Measurements from ENCODE around the gene POU6F1.

GRCh38 chr12:51181558-51181957 lies 36.3 kb downstream of the POU6F1 start:
- TF ChIP-seq, protein P1, sequence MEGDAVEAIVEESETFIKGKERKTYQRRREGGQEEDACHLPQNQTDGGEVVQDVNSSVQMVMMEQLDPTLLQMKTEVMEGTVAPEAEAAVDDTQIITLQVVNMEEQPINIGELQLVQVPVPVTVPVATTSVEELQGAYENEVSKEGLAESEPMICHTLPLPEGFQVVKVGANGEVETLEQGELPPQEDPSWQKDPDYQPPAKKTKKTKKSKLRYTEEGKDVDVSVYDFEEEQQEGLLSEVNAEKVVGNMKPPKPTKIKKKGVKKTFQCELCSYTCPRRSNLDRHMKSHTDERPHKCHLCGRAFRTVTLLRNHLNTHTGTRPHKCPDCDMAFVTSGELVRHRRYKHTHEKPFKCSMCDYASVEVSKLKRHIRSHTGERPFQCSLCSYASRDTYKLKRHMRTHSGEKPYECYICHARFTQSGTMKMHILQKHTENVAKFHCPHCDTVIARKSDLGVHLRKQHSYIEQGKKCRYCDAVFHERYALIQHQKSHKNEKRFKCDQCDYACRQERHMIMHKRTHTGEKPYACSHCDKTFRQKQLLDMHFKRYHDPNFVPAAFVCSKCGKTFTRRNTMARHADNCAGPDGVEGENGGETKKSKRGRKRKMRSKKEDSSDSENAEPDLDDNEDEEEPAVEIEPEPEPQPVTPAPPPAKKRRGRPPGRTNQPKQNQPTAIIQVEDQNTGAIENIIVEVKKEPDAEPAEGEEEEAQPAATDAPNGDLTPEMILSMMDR (conservative IDR thresholded peaks at IDR 0.05; ENCODE audit: low read length) = no peak
- no peak for TF ChIP-seq EZH2phosphoT487 (IDR thresholded peaks at IDR 0.05; ENCODE audit: borderline replicate concordance)

All from Loucy (cell line).